Chondrocyte (in vitro differentiated cells): Measurements from ENCODE around the gene NEGR1. TPM values are rescaled to one million over a fixed set of nuclear protein-coding genes. Genes with fewer than 3 reads are reported as not detected.

Source experiments
- DNase-seq: peaks from one replicate; pipeline ENCODE4 v3.0.0; 2021; ENCODE audit warnings: mixed read lengths, low spot score
- H3K27ac Mint-ChIP-seq: one replicate; pipeline ENCODE4 v1.8.0; 2021; ENCODE audit warnings: mild to moderate bottlenecking, moderate library complexity, mixed read lengths; ENCODE audit not compliant: unreplicated experiment
- H3K27me3 Mint-ChIP-seq: 2 replicates; pipeline ENCODE4 v1.8.0; 2021; ENCODE audit warnings: low read depth, mixed read lengths
- H3K36me3 Mint-ChIP-seq: 2 replicates; pipeline ENCODE4 v1.8.0; 2021; ENCODE audit warnings: low read depth, mixed read lengths
- H3K4me1 Mint-ChIP-seq: 2 replicates; pipeline ENCODE4 v1.8.0; 2021; ENCODE audit warnings: low read depth, mild to moderate bottlenecking, mixed read lengths
- H3K4me3 Mint-ChIP-seq: one replicate; pipeline ENCODE4 v1.8.0; 2021; ENCODE audit warnings: mild to moderate bottlenecking, moderate library complexity, mixed read lengths; ENCODE audit not compliant: unreplicated experiment
- H3K9me3 Mint-ChIP-seq: 2 replicates; pipeline ENCODE4 v1.8.0; 2021; ENCODE audit warnings: low read depth, mixed read lengths
- total RNA-seq: library from RNA; stranded (reverse); gene quantifications from 3 replicates; pipeline ENCODE4 v1.2.1, GENCODE V29; 2021
- TF ChIP-seq, protein P1 (sequence below): fragments of 200-600 bp; sonication (generic); IDR thresholded peaks from 2 replicates; pipeline ENCODE4 v1.5.0; 2021; ENCODE audit warnings: antibody characterized with exemption, mild to moderate bottlenecking, moderate library complexity

Gene NEGR1
- total RNA-seq, 1 donor from 2014 or later = 7.7 TPM

- TF ChIP-seq, protein P1, sequence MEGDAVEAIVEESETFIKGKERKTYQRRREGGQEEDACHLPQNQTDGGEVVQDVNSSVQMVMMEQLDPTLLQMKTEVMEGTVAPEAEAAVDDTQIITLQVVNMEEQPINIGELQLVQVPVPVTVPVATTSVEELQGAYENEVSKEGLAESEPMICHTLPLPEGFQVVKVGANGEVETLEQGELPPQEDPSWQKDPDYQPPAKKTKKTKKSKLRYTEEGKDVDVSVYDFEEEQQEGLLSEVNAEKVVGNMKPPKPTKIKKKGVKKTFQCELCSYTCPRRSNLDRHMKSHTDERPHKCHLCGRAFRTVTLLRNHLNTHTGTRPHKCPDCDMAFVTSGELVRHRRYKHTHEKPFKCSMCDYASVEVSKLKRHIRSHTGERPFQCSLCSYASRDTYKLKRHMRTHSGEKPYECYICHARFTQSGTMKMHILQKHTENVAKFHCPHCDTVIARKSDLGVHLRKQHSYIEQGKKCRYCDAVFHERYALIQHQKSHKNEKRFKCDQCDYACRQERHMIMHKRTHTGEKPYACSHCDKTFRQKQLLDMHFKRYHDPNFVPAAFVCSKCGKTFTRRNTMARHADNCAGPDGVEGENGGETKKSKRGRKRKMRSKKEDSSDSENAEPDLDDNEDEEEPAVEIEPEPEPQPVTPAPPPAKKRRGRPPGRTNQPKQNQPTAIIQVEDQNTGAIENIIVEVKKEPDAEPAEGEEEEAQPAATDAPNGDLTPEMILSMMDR = no peak
- no peak for DNase-seq
- H3K9me3 Mint-ChIP-seq = peaks cover 60% of the 10 kb centered on the region
- H3K27me3 Mint-ChIP-seq = no peaks in the 10 kb centered on the region
- peaks cover 3% of the 10 kb centered on the region for H3K36me3 Mint-ChIP-seq
- no peaks in the 10 kb centered on the region for H3K4me1 Mint-ChIP-seq
- H3K4me3 Mint-ChIP-seq = no peak overlapping the region
- no peak overlapping the region for H3K27ac Mint-ChIP-seq
Observed at GRCh38 chr1:71390518-71390917, 891.8 kb downstream of the NEGR1 start.

DNA sequence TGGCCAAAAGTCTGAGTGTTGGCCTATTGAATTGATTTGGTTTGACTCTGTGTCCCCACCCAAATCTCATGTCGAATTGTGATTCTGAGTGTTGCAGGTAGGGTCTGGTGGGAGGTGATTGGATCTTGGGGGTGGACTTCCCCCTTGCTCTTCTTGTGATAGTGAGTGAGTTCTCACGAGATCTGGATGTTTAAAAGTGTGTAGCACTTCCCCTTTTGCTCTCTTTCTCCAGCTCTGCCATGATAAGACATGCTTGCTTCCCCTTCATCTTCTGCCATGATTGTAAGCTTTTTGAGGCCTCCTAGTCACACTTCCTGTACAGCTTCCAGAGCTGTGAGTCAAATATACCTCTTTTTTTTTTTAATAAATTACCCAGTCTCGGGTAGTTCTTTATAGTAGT lies 904.5 kb downstream of the NEGR1 start:
- no peak overlapping the region for H3K4me3 Mint-ChIP-seq

DNA sequence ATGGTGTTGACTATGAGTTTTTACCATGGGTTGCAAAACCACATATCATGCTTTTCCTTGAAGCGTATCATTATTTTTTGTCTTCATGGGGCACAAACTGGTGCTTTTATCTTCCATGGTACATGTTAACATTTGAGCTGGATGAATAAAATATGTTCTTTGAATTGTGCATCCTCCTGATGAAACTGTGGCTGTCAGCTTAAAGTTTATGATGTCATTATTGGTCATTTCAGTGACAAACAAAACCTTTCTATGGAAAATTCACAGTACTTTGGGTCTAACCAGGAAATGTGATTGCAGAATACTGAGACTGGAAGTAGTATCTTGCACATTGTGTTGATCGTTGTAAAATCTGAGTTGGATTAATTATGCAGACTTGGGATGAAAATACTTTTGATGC lies 909.8 kb downstream of the NEGR1 start:
- no peaks in the 10 kb centered on the region for H3K27me3 Mint-ChIP-seq
- no peaks in the 10 kb centered on the region for H3K36me3 Mint-ChIP-seq
- no peak overlapping the region for H3K27ac Mint-ChIP-seq
- H3K4me3 Mint-ChIP-seq = no peak overlapping the region
- peaks cover 2% of the 10 kb centered on the region for H3K9me3 Mint-ChIP-seq
- no peak for DNase-seq
- H3K4me1 Mint-ChIP-seq = no peaks in the 10 kb centered on the region
- TF ChIP-seq, protein P1 = no peak

More for the DNA sequence above, 904.5 kb downstream of the NEGR1 start:
- no peaks in the 10 kb centered on the region for H3K4me1 Mint-ChIP-seq
- no peaks in the 10 kb centered on the region for H3K36me3 Mint-ChIP-seq
- TF ChIP-seq, protein P1 = no peak
- no peak for DNase-seq
- H3K9me3 Mint-ChIP-seq = peaks cover 6% of the 10 kb centered on the region
- H3K27me3 Mint-ChIP-seq = no peaks in the 10 kb centered on the region
- no peak overlapping the region for H3K27ac Mint-ChIP-seq

GRCh38 chr1:71371581-71371980 lies 910.8 kb downstream of the NEGR1 start:
- Mint-ChIP-seq H3K36me3 (no peaks in the 10 kb centered on the region), H3K27me3 (no peaks in the 10 kb centered on the region), H3K4me3 (no peak overlapping the region), H3K4me1 (no peaks in the 10 kb centered on the region), H3K27ac (no peak overlapping the region), H3K9me3 (no peaks in the 10 kb centered on the region)
- TF ChIP-seq, protein P1 = no peak
- no peak for DNase-seq

GRCh38 chr1:71364236-71364635 lies 918.1 kb downstream of the NEGR1 start:
- Mint-ChIP-seq H3K36me3 (no peaks in the 10 kb centered on the region), H3K27me3 (no peaks in the 10 kb centered on the region), H3K9me3 (peaks cover 11% of the 10 kb centered on the region), H3K4me1 (no peaks in the 10 kb centered on the region), H3K4me3 (no peak overlapping the region), H3K27ac (no peak overlapping the region)
- TF ChIP-seq, protein P1 = no peak
- DNase-seq = no peak
